ENCODE results near the gene GLOD5.

The GLOD5 gene

GRCh38 chrX:48802089-48802904 lies 40.8 kb downstream of the GLOD5 start:
- peak overlapping the region; percentile 90 to 95 for H3K27ac ChIP-seq (ENCODE audit: insufficient read depth in 1 of 2, low read depth in 1 of 2, low read length in 2 of 2, poor library complexity in 1 of 2, severe bottlenecking in 2 of 2)
- peaks cover 0 to 8% (median 0%) of the 10 kb centered on the region in 5 experiments for H3K27me3 ChIP-seq (replicated peaks in 2 of 5; ENCODE audit: control insufficient read depth in 4 of 5, insufficient read depth in 5 of 5, low read length in 4 of 5)
- H3K9me3 ChIP-seq (ENCODE audit: control extremely low read depth in 1 of 5, control insufficient read depth in 4 of 5, insufficient read depth in 2 of 5, low read depth in 1 of 5, low read length in 4 of 5) = peaks cover 0 to 5% (median 0%) of the 10 kb centered on the region in 5 experiments
- H3K4me1 ChIP-seq (ENCODE audit: control extremely low read depth in 1 of 4, control insufficient read depth in 4 of 4, insufficient read depth in 4 of 4, low read length in 3 of 4) = peaks cover 2 to 19% (median 17%) of the 10 kb centered on the region in 4 experiments
- peak overlapping the region; percentile 44 to 84 (median 70) for H3K4me3 ChIP-seq (ENCODE audit: control insufficient read depth in 1 of 7, extremely low read depth in 1 of 7, insufficient read depth in 4 of 7, low read depth in 2 of 7, low read length in 6 of 7)
- DNase-seq = peak; percentile 73 to 86 (median 85)
- CTCF ChIA-PET = no interaction called here
- POLR2A ChIA-PET = interaction anchor here (1.1 to 1.5 kb wide), 2 partner anchors 65 to 126 kb away, joined by 3 to 4 read pairs; no protein-coding TSS in a partner anchor
- peaks cover 0 to 15% (median 11%) of the 10 kb centered on the region in 4 experiments for H3K36me3 ChIP-seq (ENCODE audit: control insufficient read depth in 4 of 4, insufficient read depth in 4 of 4, low read length in 3 of 4)
- 47% methylated on average over 22 of the region's 40 CpGs for WGBS (ENCODE audit: insufficient coverage)

- Histone ChIP-seq H3K27me3 (replicated peaks in 2 of 5; ENCODE audit: control insufficient read depth in 4 of 5, insufficient read depth in 5 of 5, low read length in 4 of 5) (peaks cover 0 to 8% (median 0%) of the 10 kb centered on the region in 5 experiments), H3K4me1 (ENCODE audit: control extremely low read depth in 1 of 4, control insufficient read depth in 4 of 4, insufficient read depth in 4 of 4, low read length in 3 of 4) (peaks cover 2 to 19% (median 17%) of the 10 kb centered on the region in 4 experiments), H3K4me3 (ENCODE audit: control insufficient read depth in 1 of 7, extremely low read depth in 1 of 7, insufficient read depth in 4 of 7, low read depth in 2 of 7, low read length in 6 of 7) (peak overlapping the region in 6 of 7 experiments; percentile 66 to 84 (median 70)), H3K27ac (ENCODE audit: insufficient read depth in 1 of 2, low read depth in 1 of 2, low read length in 2 of 2, poor library complexity in 1 of 2, severe bottlenecking in 2 of 2) (peak overlapping the region; percentile 90 to 95), H3K36me3 (ENCODE audit: control insufficient read depth in 4 of 4, insufficient read depth in 4 of 4, low read length in 3 of 4) (peaks cover 0 to 17% (median 11%) of the 10 kb centered on the region in 4 experiments), H3K9me3 (ENCODE audit: control extremely low read depth in 1 of 5, control insufficient read depth in 4 of 5, insufficient read depth in 2 of 5, low read depth in 1 of 5, low read length in 4 of 5) (peaks cover 0 to 5% (median 0%) of the 10 kb centered on the region in 5 experiments)
- ChIA-PET POLR2A (no interaction called here), CTCF (no interaction called here)
- no peak for DNase-seq
- whole genome bisulfite sequencing (ENCODE audit: insufficient coverage) = 54% methylated on average over 4 of the region's 4 CpGs
Observed at GRCh38 chrX:48802905-48803200, 41.3 kb downstream of the GLOD5 start.

GRCh38 chrX:48806081-48806480 lies 44.5 kb downstream of the GLOD5 start:
- H3K27ac ChIP-seq (ENCODE audit: insufficient read depth in 1 of 2, low read depth in 1 of 2, low read length in 2 of 2, poor library complexity in 1 of 2, severe bottlenecking in 2 of 2) = no peak overlapping the region
- ChIA-PET CTCF (no interaction called here), POLR2A (no interaction called here)
- peaks cover 2 to 9% (median 7%) of the 10 kb centered on the region in 4 experiments for H3K4me1 ChIP-seq (ENCODE audit: control extremely low read depth in 1 of 4, control insufficient read depth in 4 of 4, insufficient read depth in 4 of 4, low read length in 3 of 4)
- DNase-seq = no peak
- peaks cover 0 to 5% (median 0%) of the 10 kb centered on the region in 5 experiments for H3K9me3 ChIP-seq (ENCODE audit: control extremely low read depth in 1 of 5, control insufficient read depth in 4 of 5, insufficient read depth in 2 of 5, low read depth in 1 of 5, low read length in 4 of 5)
- peaks cover 0 to 8% (median 0%) of the 10 kb centered on the region in 5 experiments for H3K27me3 ChIP-seq (replicated peaks in 2 of 5; ENCODE audit: control insufficient read depth in 4 of 5, insufficient read depth in 5 of 5, low read length in 4 of 5)
- WGBS (ENCODE audit: insufficient coverage) = 88% methylated on average over 3 of the region's 4 CpGs
- no peak overlapping the region for H3K4me3 ChIP-seq (ENCODE audit: control insufficient read depth in 1 of 7, extremely low read depth in 1 of 7, insufficient read depth in 4 of 7, low read depth in 2 of 7, low read length in 6 of 7)
- H3K36me3 ChIP-seq (ENCODE audit: control insufficient read depth in 4 of 4, insufficient read depth in 4 of 4, low read length in 3 of 4) = peaks cover 0 to 20% (median 11%) of the 10 kb centered on the region in 4 experiments

- CTCF ChIA-PET = no interaction called here
- Histone ChIP-seq H3K4me3 (ENCODE audit: control insufficient read depth in 1 of 7, extremely low read depth in 1 of 7, insufficient read depth in 4 of 7, low read depth in 2 of 7, low read length in 6 of 7) (no peak overlapping the region), H3K27ac (ENCODE audit: insufficient read depth in 1 of 2, low read depth in 1 of 2, low read length in 2 of 2, poor library complexity in 1 of 2, severe bottlenecking in 2 of 2) (no peak overlapping the region), H3K9me3 (ENCODE audit: control extremely low read depth in 1 of 5, control insufficient read depth in 4 of 5, insufficient read depth in 2 of 5, low read depth in 1 of 5, low read length in 4 of 5) (no peaks in the 10 kb centered on the region), H3K27me3 (replicated peaks in 2 of 5; ENCODE audit: control insufficient read depth in 4 of 5, insufficient read depth in 5 of 5, low read length in 4 of 5) (no peaks in the 10 kb centered on the region), H3K4me1 (ENCODE audit: control extremely low read depth in 1 of 4, control insufficient read depth in 4 of 4, insufficient read depth in 4 of 4, low read length in 3 of 4) (peaks cover 0 to 3% (median 0%) of the 10 kb centered on the region in 4 experiments), H3K36me3 (ENCODE audit: control insufficient read depth in 4 of 4, insufficient read depth in 4 of 4, low read length in 3 of 4) (peaks cover 0 to 35% (median 19%) of the 10 kb centered on the region in 4 experiments)
- DNase-seq = no peak
- WGBS (ENCODE audit: insufficient coverage) = 91% methylated on average over 7 of the region's 8 CpGs
- POLR2A ChIA-PET = no interaction called here
Observed at GRCh38 chrX:48813644-48814043, 52.1 kb downstream of the GLOD5 start.

- H3K27me3 ChIP-seq (replicated peaks in 2 of 5; ENCODE audit: control insufficient read depth in 4 of 5, insufficient read depth in 5 of 5, low read length in 4 of 5) = no peaks in the 10 kb centered on the region
- H3K9me3 ChIP-seq (ENCODE audit: control extremely low read depth in 1 of 5, control insufficient read depth in 4 of 5, insufficient read depth in 2 of 5, low read depth in 1 of 5, low read length in 4 of 5) = no peaks in the 10 kb centered on the region
- no peak overlapping the region for H3K27ac ChIP-seq (ENCODE audit: insufficient read depth in 1 of 2, low read depth in 1 of 2, low read length in 2 of 2, poor library complexity in 1 of 2, severe bottlenecking in 2 of 2)
- H3K4me3 ChIP-seq (ENCODE audit: control insufficient read depth in 1 of 7, extremely low read depth in 1 of 7, insufficient read depth in 4 of 7, low read depth in 2 of 7, low read length in 6 of 7) = no peak overlapping the region
- 95% methylated on average over 6 of the region's 8 CpGs for WGBS (ENCODE audit: insufficient coverage)
- peaks cover 0 to 3% (median 0%) of the 10 kb centered on the region in 4 experiments for H3K4me1 ChIP-seq (ENCODE audit: control extremely low read depth in 1 of 4, control insufficient read depth in 4 of 4, insufficient read depth in 4 of 4, low read length in 3 of 4)
- no peak for DNase-seq
- H3K36me3 ChIP-seq (ENCODE audit: control insufficient read depth in 4 of 4, insufficient read depth in 4 of 4, low read length in 3 of 4) = peaks cover 0 to 40% (median 21%) of the 10 kb centered on the region in 4 experiments
- ChIA-PET POLR2A (no interaction called here), CTCF (no interaction called here)
Observed at GRCh38 chrX:48814722-48815121, 53.2 kb downstream of the GLOD5 start.

- Histone ChIP-seq H3K27ac (ENCODE audit: insufficient read depth in 1 of 2, low read depth in 1 of 2, low read length in 2 of 2, poor library complexity in 1 of 2, severe bottlenecking in 2 of 2) (no peak overlapping the region), H3K4me3 (ENCODE audit: control insufficient read depth in 1 of 7, extremely low read depth in 1 of 7, insufficient read depth in 4 of 7, low read depth in 2 of 7, low read length in 6 of 7) (no peak overlapping the region), H3K9me3 (ENCODE audit: control extremely low read depth in 1 of 5, control insufficient read depth in 4 of 5, insufficient read depth in 2 of 5, low read depth in 1 of 5, low read length in 4 of 5) (no peaks in the 10 kb centered on the region), H3K27me3 (replicated peaks in 2 of 5; ENCODE audit: control insufficient read depth in 4 of 5, insufficient read depth in 5 of 5, low read length in 4 of 5) (no peaks in the 10 kb centered on the region), H3K4me1 (ENCODE audit: control extremely low read depth in 1 of 4, control insufficient read depth in 4 of 4, insufficient read depth in 4 of 4, low read length in 3 of 4) (peaks cover 0 to 3% (median 0%) of the 10 kb centered on the region in 4 experiments), H3K36me3 (ENCODE audit: control insufficient read depth in 4 of 4, insufficient read depth in 4 of 4, low read length in 3 of 4) (peaks cover 0 to 45% (median 23%) of the 10 kb centered on the region in 4 experiments)
- 96% methylated on average over 4 of the region's 8 CpGs for WGBS (ENCODE audit: insufficient coverage)
- CTCF ChIA-PET = no interaction called here
- POLR2A ChIA-PET = no interaction called here
- no peak for DNase-seq
Observed at GRCh38 chrX:48815266-48815665, 53.7 kb downstream of the GLOD5 start.
